ENCODE results near the gene NCAM2. TPM values are rescaled to one million over a fixed set of nuclear protein-coding genes. Genes with fewer than 3 reads are reported as not detected.

NCAM2 gene
- total RNA-seq, 1 donor from 2014 or later: 0.84 TPM

DNA sequence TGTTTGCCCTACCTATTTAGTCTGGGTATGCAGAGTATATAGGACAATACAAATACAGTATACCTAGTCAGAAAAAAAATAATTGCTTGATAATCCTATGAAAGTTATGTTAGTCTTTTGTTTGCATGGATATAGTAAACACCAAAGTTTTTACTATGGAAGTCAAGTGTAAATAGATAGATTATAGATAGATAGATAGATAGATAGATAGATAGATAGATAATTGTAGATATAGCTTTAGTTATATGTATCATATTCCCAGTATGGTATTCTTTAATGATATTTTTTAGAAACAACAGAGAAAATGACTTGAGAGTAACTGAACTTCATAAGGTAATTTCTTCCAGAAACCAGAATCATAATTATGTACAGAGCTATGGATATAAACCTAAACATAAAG lies 158.2 kb downstream of the NCAM2 start:
- H3K4me2 ChIP-seq: no peak overlapping the region
- no peaks in the 10 kb centered on the region for H3K9me3 ChIP-seq (ENCODE audit: low read depth)
- H3K36me3 Mint-ChIP-seq: no peaks in the 10 kb centered on the region
- no peaks in the 10 kb centered on the region for H3K4me1 Mint-ChIP-seq
- DNase-seq (ENCODE audit: low spot score): no peak
- no peak overlapping the region for H3K27ac ChIP-seq
- H3K27me3 Mint-ChIP-seq (ENCODE audit: insufficient read depth, low read depth): no peaks in the 10 kb centered on the region
- no peaks in the 10 kb centered on the region for H3K79me2 ChIP-seq (ENCODE audit: low read depth)
- TF ChIP-seq, protein P1, sequence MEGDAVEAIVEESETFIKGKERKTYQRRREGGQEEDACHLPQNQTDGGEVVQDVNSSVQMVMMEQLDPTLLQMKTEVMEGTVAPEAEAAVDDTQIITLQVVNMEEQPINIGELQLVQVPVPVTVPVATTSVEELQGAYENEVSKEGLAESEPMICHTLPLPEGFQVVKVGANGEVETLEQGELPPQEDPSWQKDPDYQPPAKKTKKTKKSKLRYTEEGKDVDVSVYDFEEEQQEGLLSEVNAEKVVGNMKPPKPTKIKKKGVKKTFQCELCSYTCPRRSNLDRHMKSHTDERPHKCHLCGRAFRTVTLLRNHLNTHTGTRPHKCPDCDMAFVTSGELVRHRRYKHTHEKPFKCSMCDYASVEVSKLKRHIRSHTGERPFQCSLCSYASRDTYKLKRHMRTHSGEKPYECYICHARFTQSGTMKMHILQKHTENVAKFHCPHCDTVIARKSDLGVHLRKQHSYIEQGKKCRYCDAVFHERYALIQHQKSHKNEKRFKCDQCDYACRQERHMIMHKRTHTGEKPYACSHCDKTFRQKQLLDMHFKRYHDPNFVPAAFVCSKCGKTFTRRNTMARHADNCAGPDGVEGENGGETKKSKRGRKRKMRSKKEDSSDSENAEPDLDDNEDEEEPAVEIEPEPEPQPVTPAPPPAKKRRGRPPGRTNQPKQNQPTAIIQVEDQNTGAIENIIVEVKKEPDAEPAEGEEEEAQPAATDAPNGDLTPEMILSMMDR (IDR thresholded peaks at IDR 0.05): no peak
- no peak for TF ChIP-seq EZH2phosphoT487 (IDR thresholded peaks at IDR 0.05)
- TF ChIP-seq EZH2 (IDR thresholded peaks at IDR 0.05): no peak
- no peaks in the 10 kb centered on the region for H3K9me3 Mint-ChIP-seq
- no peak overlapping the region for H3K4me3 Mint-ChIP-seq
- H3K9ac ChIP-seq: no peak overlapping the region
- H3F3A ChIP-seq (ENCODE audit: low read depth): no peaks in the 10 kb centered on the region
- H2AFZ ChIP-seq (replicated peaks): no peak overlapping the region
- H3K4me3 ChIP-seq: no peak overlapping the region
- no peaks in the 10 kb centered on the region for H4K20me1 ChIP-seq (ENCODE audit: low read depth)
- H3K27me3 ChIP-seq: no peaks in the 10 kb centered on the region
- no peaks in the 10 kb centered on the region for H3K36me3 ChIP-seq
- H3K4me1 ChIP-seq: no peaks in the 10 kb centered on the region
- H3K27ac Mint-ChIP-seq: no peak overlapping the region

DNA sequence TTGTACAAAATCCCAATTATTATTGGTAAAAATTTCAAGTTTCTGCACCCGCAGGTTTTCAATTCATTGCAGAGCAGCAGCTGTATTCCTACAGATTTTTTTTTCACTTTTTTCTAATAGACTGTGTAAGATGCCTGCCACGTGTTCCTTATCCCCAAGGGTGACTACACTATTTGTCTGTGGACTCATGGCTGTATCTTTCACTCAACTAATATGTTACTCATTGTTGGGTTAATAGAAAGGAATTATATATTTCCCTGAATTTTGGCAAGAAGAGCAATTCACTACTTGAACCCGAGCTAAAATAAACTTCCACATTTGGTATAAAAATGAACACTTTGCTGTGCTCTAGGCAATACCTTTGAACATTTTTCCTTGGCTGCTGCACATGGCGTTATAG lies 158.7 kb downstream of the NCAM2 start:
- DNase-seq (ENCODE audit: low spot score): no peak
- no peak overlapping the region for H3K4me2 ChIP-seq
- no peak overlapping the region for H3K27ac Mint-ChIP-seq
- no peaks in the 10 kb centered on the region for H3K9me3 ChIP-seq (ENCODE audit: low read depth)
- no peaks in the 10 kb centered on the region for H3K9me3 Mint-ChIP-seq
- H2AFZ ChIP-seq (replicated peaks): no peak overlapping the region
- no peaks in the 10 kb centered on the region for H3K4me1 ChIP-seq
- H3K9ac ChIP-seq: no peak overlapping the region
- no peaks in the 10 kb centered on the region for H3K27me3 Mint-ChIP-seq (ENCODE audit: insufficient read depth, low read depth)
- no peaks in the 10 kb centered on the region for H3K79me2 ChIP-seq (ENCODE audit: low read depth)
- no peaks in the 10 kb centered on the region for H3K36me3 Mint-ChIP-seq
- no peak overlapping the region for H3K4me3 Mint-ChIP-seq
- no peaks in the 10 kb centered on the region for H3K36me3 ChIP-seq
- H3K27ac ChIP-seq: no peak overlapping the region
- H3K4me1 Mint-ChIP-seq: no peaks in the 10 kb centered on the region
- H3F3A ChIP-seq (ENCODE audit: low read depth): no peaks in the 10 kb centered on the region
- TF ChIP-seq EZH2phosphoT487 (IDR thresholded peaks at IDR 0.05) (no peak), EZH2 (IDR thresholded peaks at IDR 0.05) (no peak)
- TF ChIP-seq, protein P1 (IDR thresholded peaks at IDR 0.05): no peak
- H3K27me3 ChIP-seq: no peaks in the 10 kb centered on the region
- H4K20me1 ChIP-seq (ENCODE audit: low read depth): no peaks in the 10 kb centered on the region
- no peak overlapping the region for H3K4me3 ChIP-seq

DNA sequence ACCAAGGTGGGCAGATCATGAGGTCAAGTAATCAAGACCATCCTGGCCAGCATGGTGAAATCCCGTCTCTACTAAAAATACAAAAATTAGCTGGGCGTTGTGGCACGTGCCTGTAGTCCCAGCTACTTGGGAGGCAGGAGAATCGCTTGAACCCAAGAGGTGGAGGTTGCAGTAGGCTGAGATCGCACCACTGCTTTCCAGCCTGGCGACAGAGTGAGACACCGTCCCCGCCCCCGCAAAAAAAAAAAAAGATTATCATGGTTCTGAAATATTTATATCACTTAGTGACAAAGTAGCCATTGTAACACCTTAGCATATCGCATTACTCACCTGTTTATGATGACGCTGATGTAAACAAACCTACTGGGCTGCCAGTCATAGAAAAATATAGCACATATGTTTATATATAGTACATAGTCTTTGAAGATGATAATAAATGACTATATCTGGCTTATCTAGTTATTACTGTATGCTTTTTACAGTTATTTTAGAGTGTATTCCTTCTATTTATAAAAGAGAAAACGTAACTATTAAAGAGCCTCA lies 160.2 kb downstream of the NCAM2 start:
- Histone ChIP-seq H3K4me1 (no peaks in the 10 kb centered on the region), H2AFZ (replicated peaks) (no peak overlapping the region), H3K79me2 (ENCODE audit: low read depth) (no peaks in the 10 kb centered on the region), H3K27me3 (no peaks in the 10 kb centered on the region), H3K9me3 (ENCODE audit: low read depth) (no peaks in the 10 kb centered on the region), H4K20me1 (ENCODE audit: low read depth) (no peaks in the 10 kb centered on the region), H3F3A (ENCODE audit: low read depth) (no peaks in the 10 kb centered on the region), H3K27ac (no peak overlapping the region), H3K9ac (no peak overlapping the region), H3K4me2 (no peak overlapping the region), H3K36me3 (no peaks in the 10 kb centered on the region), H3K4me3 (no peak overlapping the region)
- TF ChIP-seq EZH2 (IDR thresholded peaks at IDR 0.05) (no peak), EZH2phosphoT487 (IDR thresholded peaks at IDR 0.05) (no peak)
- TF ChIP-seq, protein P1 (IDR thresholded peaks at IDR 0.05): no peak
- H3K4me1 Mint-ChIP-seq: no peaks in the 10 kb centered on the region
- H3K36me3 Mint-ChIP-seq: no peaks in the 10 kb centered on the region
- H3K27ac Mint-ChIP-seq: no peak overlapping the region
- H3K27me3 Mint-ChIP-seq (ENCODE audit: insufficient read depth, low read depth): no peaks in the 10 kb centered on the region
- H3K4me3 Mint-ChIP-seq: no peak overlapping the region
- no peaks in the 10 kb centered on the region for H3K9me3 Mint-ChIP-seq
- no peak for DNase-seq (ENCODE audit: low spot score)

All from neural progenitor cell (in vitro differentiated cells).